ENCODE results near the gene MCAT.

The MCAT gene

GRCh38 chr22:43176090-43176489 is 32.9 kb upstream of the MCAT start:
- Histone ChIP-seq H3K4me3 (replicated peaks; ENCODE audit: low read depth, low read length) (no peak overlapping the region), H3K27me3 (replicated peaks; ENCODE audit: control insufficient read depth, insufficient read depth, low read length) (no peaks in the 10 kb centered on the region), H3K36me3 (ENCODE audit: control insufficient read depth, insufficient read depth, low read length) (peaks cover 33% of the 10 kb centered on the region)
- TF ChIP-seq, protein P1, sequence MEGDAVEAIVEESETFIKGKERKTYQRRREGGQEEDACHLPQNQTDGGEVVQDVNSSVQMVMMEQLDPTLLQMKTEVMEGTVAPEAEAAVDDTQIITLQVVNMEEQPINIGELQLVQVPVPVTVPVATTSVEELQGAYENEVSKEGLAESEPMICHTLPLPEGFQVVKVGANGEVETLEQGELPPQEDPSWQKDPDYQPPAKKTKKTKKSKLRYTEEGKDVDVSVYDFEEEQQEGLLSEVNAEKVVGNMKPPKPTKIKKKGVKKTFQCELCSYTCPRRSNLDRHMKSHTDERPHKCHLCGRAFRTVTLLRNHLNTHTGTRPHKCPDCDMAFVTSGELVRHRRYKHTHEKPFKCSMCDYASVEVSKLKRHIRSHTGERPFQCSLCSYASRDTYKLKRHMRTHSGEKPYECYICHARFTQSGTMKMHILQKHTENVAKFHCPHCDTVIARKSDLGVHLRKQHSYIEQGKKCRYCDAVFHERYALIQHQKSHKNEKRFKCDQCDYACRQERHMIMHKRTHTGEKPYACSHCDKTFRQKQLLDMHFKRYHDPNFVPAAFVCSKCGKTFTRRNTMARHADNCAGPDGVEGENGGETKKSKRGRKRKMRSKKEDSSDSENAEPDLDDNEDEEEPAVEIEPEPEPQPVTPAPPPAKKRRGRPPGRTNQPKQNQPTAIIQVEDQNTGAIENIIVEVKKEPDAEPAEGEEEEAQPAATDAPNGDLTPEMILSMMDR (IDR thresholded peaks at IDR 0.05; ENCODE audit: insufficient read depth, low read length, poor library complexity, severe bottlenecking) = no peak
- no peak for DNase-seq (ENCODE audit: extremely low read depth, insufficient read length)

- no peak overlapping the region for H3K4me3 ChIP-seq (replicated peaks; ENCODE audit: low read depth, low read length)
- peaks cover 34% of the 10 kb centered on the region for H3K36me3 ChIP-seq (ENCODE audit: control insufficient read depth, insufficient read depth, low read length)
- TF ChIP-seq, protein P1 (IDR thresholded peaks at IDR 0.05; ENCODE audit: insufficient read depth, low read length, poor library complexity, severe bottlenecking) = no peak
- no peaks in the 10 kb centered on the region for H3K27me3 ChIP-seq (replicated peaks; ENCODE audit: control insufficient read depth, insufficient read depth, low read length)
- DNase-seq (ENCODE audit: extremely low read depth, insufficient read length) = no peak
Observed at GRCh38 chr22:43174941-43175531, 31.8 kb upstream of the MCAT start.

- TF ChIP-seq, protein P1 (IDR thresholded peaks at IDR 0.05; ENCODE audit: insufficient read depth, low read length, poor library complexity, severe bottlenecking) = no peak
- H3K36me3 ChIP-seq (ENCODE audit: control insufficient read depth, insufficient read depth, low read length) = peaks cover 28% of the 10 kb centered on the region
- no peak overlapping the region for H3K4me3 ChIP-seq (replicated peaks; ENCODE audit: low read depth, low read length)
- H3K27me3 ChIP-seq (replicated peaks; ENCODE audit: control insufficient read depth, insufficient read depth, low read length) = no peaks in the 10 kb centered on the region
- no peak for DNase-seq (ENCODE audit: extremely low read depth, insufficient read length)
Observed at GRCh38 chr22:43173976-43174720, 30.9 kb upstream of the MCAT start.

GRCh38 chr22:43173566-43173965 is 30.4 kb upstream of the MCAT start:
- Histone ChIP-seq H3K4me3 (replicated peaks; ENCODE audit: low read depth, low read length) (no peak overlapping the region), H3K27me3 (replicated peaks; ENCODE audit: control insufficient read depth, insufficient read depth, low read length) (no peaks in the 10 kb centered on the region), H3K36me3 (ENCODE audit: control insufficient read depth, insufficient read depth, low read length) (peaks cover 23% of the 10 kb centered on the region)
- TF ChIP-seq, protein P1 (IDR thresholded peaks at IDR 0.05; ENCODE audit: insufficient read depth, low read length, poor library complexity, severe bottlenecking) = no peak
- DNase-seq (ENCODE audit: extremely low read depth, insufficient read length) = no peak

- TF ChIP-seq, protein P1 (IDR thresholded peaks at IDR 0.05; ENCODE audit: insufficient read depth, low read length, poor library complexity, severe bottlenecking) = no peak
- no peak overlapping the region for H3K4me3 ChIP-seq (replicated peaks; ENCODE audit: low read depth, low read length)
- H3K36me3 ChIP-seq (ENCODE audit: control insufficient read depth, insufficient read depth, low read length) = peaks cover 32% of the 10 kb centered on the region
- no peaks in the 10 kb centered on the region for H3K27me3 ChIP-seq (replicated peaks; ENCODE audit: control insufficient read depth, insufficient read depth, low read length)
- no peak for DNase-seq (ENCODE audit: extremely low read depth, insufficient read length)
Observed at GRCh38 chr22:43172191-43172590, 29.0 kb upstream of the MCAT start.

Data from GM06990 (cell line).